ENCODE data around the gene POMP. TPM values are rescaled to one million over a fixed set of nuclear protein-coding genes. Genes with fewer than 3 reads are reported as not detected.

POMP gene
- polyA plus RNA-seq, 1 of the 3 experiments (the other 2 are of a cell fraction) = 37.1 TPM

DNA sequence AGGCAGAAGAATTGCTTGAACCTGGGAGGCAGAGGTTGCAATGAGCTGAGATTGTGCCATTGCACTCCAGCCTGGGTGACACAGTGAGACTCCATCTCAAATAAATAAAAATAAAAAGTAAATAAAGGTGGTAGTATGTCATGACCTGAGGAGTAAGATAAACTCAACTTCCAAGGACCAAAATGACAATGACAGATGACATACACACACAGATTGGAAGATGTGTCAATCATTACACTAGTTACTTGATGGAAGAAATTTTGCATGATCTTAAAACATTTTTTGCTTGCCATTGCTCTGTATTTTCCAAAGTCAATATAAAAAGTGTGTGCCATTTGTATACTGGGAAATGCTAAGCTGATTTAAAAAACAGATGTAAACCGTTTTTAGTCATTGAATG lies 55.7 kb downstream of the POMP start:
- POLR2A ChIA-PET = no interaction called here
- H3K36me3 ChIP-seq (replicated peaks in 1 of 2; ENCODE audit: control insufficient read depth in 1 of 2, insufficient read depth in 2 of 2, low read length in 1 of 2) = no peaks in the 10 kb centered on the region
- WGBS (ENCODE audit: low lambda C conversion rate) = 58% methylated on average over 1 of the region's 1 CpG
- H2AFZ ChIP-seq (ENCODE audit: low read depth) = no peak overlapping the region
- DNase-seq = no peak
- H3K4me2 ChIP-seq = no peak overlapping the region
- no peak overlapping the region for H3K4me3 ChIP-seq (ENCODE audit: low read depth in 2 of 2, low read length in 1 of 2)
- H3K27ac ChIP-seq (ENCODE audit: low read depth in 2 of 2, low read length in 1 of 2) = no peak overlapping the region
- peaks cover 4% of the 10 kb centered on the region in 2 experiments; a peak in 1 of 4 replicates for H3K4me1 ChIP-seq (ENCODE audit: control insufficient read depth in 1 of 2, insufficient read depth in 2 of 2, low read depth in 1 of 2, low read length in 1 of 2)
- no peaks in the 10 kb centered on the region for H4K20me1 ChIP-seq (ENCODE audit: insufficient read depth)
- H3K9me2 ChIP-seq = no peaks in the 10 kb centered on the region
- no peaks in the 10 kb centered on the region for H3K9me3 ChIP-seq
- H3K27me3 ChIP-seq (ENCODE audit: insufficient read depth) = no peaks in the 10 kb centered on the region
- CTCF ChIA-PET = no interaction called here
- H3K9ac ChIP-seq = no peak overlapping the region
- peaks cover 6% of the 10 kb centered on the region for H3F3A ChIP-seq (replicated peaks; ENCODE audit: insufficient read depth)
- H3K79me2 ChIP-seq (ENCODE audit: insufficient read depth) = no peaks in the 10 kb centered on the region; the same call in 1 of the 2 replicates
- TF ChIP-seq RXRA (IDR thresholded peaks at IDR 0.05; ENCODE audit: borderline replicate concordance, low read depth) = no peak
- TF ChIP-seq CHD2 (IDR thresholded peaks at IDR 0.05; ENCODE audit: low read length, partially characterized antibody) = no peak
- TF ChIP-seq, protein P1, sequence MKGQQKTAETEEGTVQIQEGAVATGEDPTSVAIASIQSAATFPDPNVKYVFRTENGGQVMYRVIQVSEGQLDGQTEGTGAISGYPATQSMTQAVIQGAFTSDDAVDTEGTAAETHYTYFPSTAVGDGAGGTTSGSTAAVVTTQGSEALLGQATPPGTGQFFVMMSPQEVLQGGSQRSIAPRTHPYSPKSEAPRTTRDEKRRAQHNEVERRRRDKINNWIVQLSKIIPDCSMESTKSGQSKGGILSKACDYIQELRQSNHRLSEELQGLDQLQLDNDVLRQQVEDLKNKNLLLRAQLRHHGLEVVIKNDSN (IDR thresholded peaks at IDR 0.05; ENCODE audit: borderline replicate concordance, low read depth) = no peak
- TF ChIP-seq MEF2A (IDR thresholded peaks at IDR 0.05; ENCODE audit: borderline replicate concordance, low read depth) = no peak
- TF ChIP-seq GATA2 (CRISPR knock-in tag; IDR thresholded peaks at IDR 0.05) = no peak
- no peak for TF ChIP-seq SMC3 (IDR thresholded peaks at IDR 0.05; ENCODE audit: low read depth, low read length)
- TF ChIP-seq EZH2phosphoT487 (IDR thresholded peaks at IDR 0.05; ENCODE audit: borderline replicate concordance, low read depth) = no peak
- TF ChIP-seq GABPA (IDR thresholded peaks at IDR 0.05; ENCODE audit: low read depth) = no peak
- no peak for TF ChIP-seq ELF1 (IDR thresholded peaks at IDR 0.05)
- TF ChIP-seq POLR2AphosphoS5 (IDR thresholded peaks at IDR 0.05; ENCODE audit: low read depth, low read length) = no peak
- no peak for TF ChIP-seq FOXJ3 (CRISPR knock-in tag; IDR thresholded peaks at IDR 0.05)

DNA sequence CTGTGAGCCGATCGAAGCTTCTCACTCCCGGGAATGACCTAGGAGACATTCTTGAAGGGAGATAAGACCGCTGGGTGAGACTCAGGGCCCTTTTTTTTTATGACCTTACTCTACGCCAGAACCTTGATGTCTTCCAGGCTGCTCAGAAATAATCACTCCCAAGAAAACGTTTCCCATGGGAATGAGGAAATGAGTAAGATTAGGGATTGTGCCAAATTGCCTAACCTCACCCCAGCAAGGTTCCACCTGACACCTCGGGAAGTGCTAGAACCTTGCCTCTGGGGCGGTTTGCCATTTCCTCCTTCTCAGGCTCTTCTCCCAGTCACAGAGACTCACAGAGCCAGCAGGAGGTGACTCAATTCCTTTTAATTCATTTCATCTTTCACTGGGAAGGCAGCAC lies 57.6 kb downstream of the POMP start:
- Histone ChIP-seq H2AFZ (ENCODE audit: low read depth) (peak overlapping the region; percentile 30), H3K27ac (ENCODE audit: low read depth in 2 of 2, low read length in 1 of 2) (peak overlapping the region in 1 of 2 experiments; percentile 50; a peak in 2 of 4 replicates)

More for the DNA sequence above, 57.6 kb downstream of the POMP start:
- no peak for TF ChIP-seq ELF1 (IDR thresholded peaks at IDR 0.05)
- no peak for TF ChIP-seq FOSL2 (IDR thresholded peaks at IDR 0.05; ENCODE audit: borderline replicate concordance, low read depth)
- TF ChIP-seq, protein P2, sequence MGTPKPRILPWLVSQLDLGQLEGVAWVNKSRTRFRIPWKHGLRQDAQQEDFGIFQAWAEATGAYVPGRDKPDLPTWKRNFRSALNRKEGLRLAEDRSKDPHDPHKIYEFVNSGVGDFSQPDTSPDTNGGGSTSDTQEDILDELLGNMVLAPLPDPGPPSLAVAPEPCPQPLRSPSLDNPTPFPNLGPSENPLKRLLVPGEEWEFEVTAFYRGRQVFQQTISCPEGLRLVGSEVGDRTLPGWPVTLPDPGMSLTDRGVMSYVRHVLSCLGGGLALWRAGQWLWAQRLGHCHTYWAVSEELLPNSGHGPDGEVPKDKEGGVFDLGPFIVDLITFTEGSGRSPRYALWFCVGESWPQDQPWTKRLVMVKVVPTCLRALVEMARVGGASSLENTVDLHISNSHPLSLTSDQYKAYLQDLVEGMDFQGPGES (IDR thresholded peaks at IDR 0.05; ENCODE audit: low read depth, low read length) = no peak
- no peak for TF ChIP-seq TAF1 (IDR thresholded peaks at IDR 0.05; ENCODE audit: borderline replicate concordance, low read depth, low read length)
- ChIA-PET CTCF (no interaction called here), POLR2A (no interaction called here)
- Histone ChIP-seq H3K9me2 (no peaks in the 10 kb centered on the region), H3K9me3 (no peaks in the 10 kb centered on the region), H4K20me1 (ENCODE audit: insufficient read depth) (no peaks in the 10 kb centered on the region), H3K4me3 (ENCODE audit: low read depth in 2 of 2, low read length in 1 of 2) (no peak overlapping the region), H3K4me1 (ENCODE audit: control insufficient read depth in 1 of 2, insufficient read depth in 2 of 2, low read depth in 1 of 2, low read length in 1 of 2) (peaks cover 4% of the 10 kb centered on the region in 2 experiments; a peak in 1 of 4 replicates), H3K9ac (no peak overlapping the region; the same call in 1 of the 2 replicates), H3K27me3 (ENCODE audit: insufficient read depth) (no peaks in the 10 kb centered on the region), H3K36me3 (replicated peaks in 1 of 2; ENCODE audit: control insufficient read depth in 1 of 2, insufficient read depth in 2 of 2, low read length in 1 of 2) (no peaks in the 10 kb centered on the region), H3K4me2 (peak overlapping the region; percentile 28; the same call in 1 of the 2 replicates), H3K79me2 (ENCODE audit: insufficient read depth) (no peaks in the 10 kb centered on the region; the same call in 1 of the 2 replicates), H3F3A (replicated peaks; ENCODE audit: insufficient read depth) (peaks cover 6% of the 10 kb centered on the region)
- 21% methylated on average over 8 of the region's 8 CpGs for WGBS (ENCODE audit: low lambda C conversion rate)
- no peak for DNase-seq

Data from SK-N-SH (cell line).